Activated naive CD8-positive, alpha-beta T cell treated with anti-CD3 and anti-CD28 coated beads, Interleukin-2, amount 50 U/mL, for 24 hours (primary cell): ENCODE data around the gene ELFN2.
"Not testable (repeated sequence)": the region's sequence is repeated elsewhere in the genome, so short reads cannot be mapped to it uniquely, and the experiment has no call there.

ENCODE experiments used
- ATAC-seq: fragments of 150-1000 bp; cut with Tn5 transposase; one replicate; pipeline ENCODE4 v1.10.0; 2021
- DNase-seq: peaks from one replicate; pipeline ENCODE4 v3.0.0; 2021
- H3K27ac Mint-ChIP-seq: one replicate; pipeline ENCODE4 v1.8.0; 2021; ENCODE audit warnings: mild to moderate bottlenecking, mixed read lengths
- H3K27me3 Mint-ChIP-seq: one replicate; pipeline ENCODE4 v1.8.0; 2021; ENCODE audit warnings: mixed read lengths
- H3K36me3 Mint-ChIP-seq: one replicate; pipeline ENCODE4 v1.8.0; 2021; ENCODE audit warnings: low read depth, mixed read lengths
- H3K4me1 Mint-ChIP-seq: one replicate; pipeline ENCODE4 v1.8.0; 2021; ENCODE audit warnings: mixed read lengths
- H3K4me3 Mint-ChIP-seq: one replicate; pipeline ENCODE4 v1.8.0; 2021; ENCODE audit warnings: mild to moderate bottlenecking, moderate library complexity, mixed read lengths
- H3K9me3 Mint-ChIP-seq: one replicate; pipeline ENCODE4 v1.8.0; 2021; ENCODE audit warnings: mixed read lengths

The ELFN2 gene, protein sequence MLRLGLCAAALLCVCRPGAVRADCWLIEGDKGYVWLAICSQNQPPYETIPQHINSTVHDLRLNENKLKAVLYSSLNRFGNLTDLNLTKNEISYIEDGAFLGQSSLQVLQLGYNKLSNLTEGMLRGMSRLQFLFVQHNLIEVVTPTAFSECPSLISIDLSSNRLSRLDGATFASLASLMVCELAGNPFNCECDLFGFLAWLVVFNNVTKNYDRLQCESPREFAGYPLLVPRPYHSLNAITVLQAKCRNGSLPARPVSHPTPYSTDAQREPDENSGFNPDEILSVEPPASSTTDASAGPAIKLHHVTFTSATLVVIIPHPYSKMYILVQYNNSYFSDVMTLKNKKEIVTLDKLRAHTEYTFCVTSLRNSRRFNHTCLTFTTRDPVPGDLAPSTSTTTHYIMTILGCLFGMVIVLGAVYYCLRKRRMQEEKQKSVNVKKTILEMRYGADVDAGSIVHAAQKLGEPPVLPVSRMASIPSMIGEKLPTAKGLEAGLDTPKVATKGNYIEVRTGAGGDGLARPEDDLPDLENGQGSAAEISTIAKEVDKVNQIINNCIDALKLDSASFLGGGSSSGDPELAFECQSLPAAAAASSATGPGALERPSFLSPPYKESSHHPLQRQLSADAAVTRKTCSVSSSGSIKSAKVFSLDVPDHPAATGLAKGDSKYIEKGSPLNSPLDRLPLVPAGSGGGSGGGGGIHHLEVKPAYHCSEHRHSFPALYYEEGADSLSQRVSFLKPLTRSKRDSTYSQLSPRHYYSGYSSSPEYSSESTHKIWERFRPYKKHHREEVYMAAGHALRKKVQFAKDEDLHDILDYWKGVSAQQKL

DNA sequence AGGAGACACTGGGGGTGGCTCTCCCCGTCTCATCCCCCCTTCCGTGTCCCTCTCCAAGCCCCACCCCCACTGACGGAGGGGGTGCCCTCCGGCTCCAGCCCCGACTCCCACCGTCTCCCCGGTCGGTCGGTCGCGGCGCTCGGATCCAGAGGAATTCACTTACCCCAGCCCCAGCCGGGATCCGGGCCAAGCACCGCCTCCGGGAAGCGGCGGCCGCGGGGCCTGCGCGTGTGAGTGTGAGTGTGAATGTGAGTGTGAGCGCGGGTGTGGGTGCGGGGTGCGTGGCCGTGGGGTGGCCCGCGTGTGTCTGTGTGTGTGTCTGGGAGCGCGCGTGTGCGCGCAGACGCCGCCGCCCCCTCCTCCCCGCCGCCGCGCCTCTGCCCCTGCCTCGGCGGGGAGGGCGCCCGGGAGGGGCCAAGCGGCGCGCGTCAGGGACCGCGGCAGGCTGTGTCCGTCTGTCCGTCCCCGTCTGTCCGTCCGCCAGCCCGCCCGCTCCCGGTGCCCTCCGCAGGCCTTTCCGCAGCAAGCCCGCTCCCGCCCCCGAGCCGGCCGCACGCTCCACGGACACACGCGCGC lies at the start of gene ELFN2:
ELFN2 (minus strand) TSS at position 345 of the 576 bp plus-strand sequence. CDS start 51,945 bp downstream, outside the sequence.
- Mint-ChIP-seq H3K36me3 (no peaks in the 10 kb centered on the region), H3K4me1 (peaks cover 24% of the 10 kb centered on the region), H3K27me3 (peaks cover 63% of the 10 kb centered on the region), H3K27ac (no peak within 1 kb of the TSS), H3K4me3 (no peak within 1 kb of the TSS), H3K9me3 (no peaks in the 10 kb centered on the region)
- DNase-seq (no peak), ATAC-seq (no peak)

DNA sequence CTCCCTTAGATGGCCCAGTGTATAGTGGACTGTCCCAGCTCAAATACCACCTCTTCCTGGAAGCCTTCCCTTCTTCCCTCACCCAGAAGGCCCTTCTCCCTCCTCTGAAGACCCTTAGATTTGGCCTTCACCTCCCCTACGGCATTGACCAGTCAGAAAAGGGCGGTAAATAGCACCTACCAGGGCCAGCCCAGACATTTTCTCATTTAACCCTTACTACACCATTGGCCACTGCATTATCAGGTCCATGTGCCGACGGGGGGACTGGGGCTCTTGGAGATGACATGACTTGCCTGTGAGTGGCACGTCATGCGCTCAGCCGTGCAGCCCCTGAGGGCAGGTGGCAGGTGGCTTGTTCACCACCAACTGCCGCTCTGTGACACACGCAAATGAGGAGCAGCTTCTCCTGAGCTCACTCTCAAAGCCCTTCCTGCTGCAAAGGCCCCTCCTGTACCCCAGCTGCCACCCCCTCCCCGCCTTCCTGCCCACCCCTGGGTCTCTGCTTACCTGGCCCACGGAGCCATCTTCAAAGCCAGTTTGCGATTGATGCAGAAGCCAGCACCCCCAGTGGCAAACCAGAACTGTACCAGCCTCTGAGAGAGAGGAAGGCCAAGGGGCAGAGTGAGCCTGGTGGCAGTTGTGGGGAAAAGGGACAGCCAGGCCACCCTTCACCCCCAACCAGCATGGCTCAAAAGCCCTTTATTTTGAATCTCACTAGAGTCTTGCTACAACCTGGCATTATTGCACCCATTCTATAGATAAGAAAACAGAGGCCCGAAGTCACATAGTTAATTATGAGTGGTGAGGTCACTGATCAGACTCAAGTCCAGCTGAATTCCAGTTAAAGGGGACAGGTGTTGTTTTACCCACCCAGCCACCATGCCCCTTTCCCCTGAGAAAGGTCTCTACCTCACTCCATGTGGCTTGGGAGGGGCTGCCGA lies 49.4 kb upstream of the ELFN2 start:
- no peak for ATAC-seq
- Mint-ChIP-seq H3K4me3 (no peak overlapping the region), H3K27ac (no peak overlapping the region), H3K36me3 (peaks cover 38% of the 10 kb centered on the region), H3K9me3 (no peaks in the 10 kb centered on the region), H3K27me3 (no peaks in the 10 kb centered on the region), H3K4me1 (peaks cover 8% of the 10 kb centered on the region)
- DNase-seq = no peak

DNA sequence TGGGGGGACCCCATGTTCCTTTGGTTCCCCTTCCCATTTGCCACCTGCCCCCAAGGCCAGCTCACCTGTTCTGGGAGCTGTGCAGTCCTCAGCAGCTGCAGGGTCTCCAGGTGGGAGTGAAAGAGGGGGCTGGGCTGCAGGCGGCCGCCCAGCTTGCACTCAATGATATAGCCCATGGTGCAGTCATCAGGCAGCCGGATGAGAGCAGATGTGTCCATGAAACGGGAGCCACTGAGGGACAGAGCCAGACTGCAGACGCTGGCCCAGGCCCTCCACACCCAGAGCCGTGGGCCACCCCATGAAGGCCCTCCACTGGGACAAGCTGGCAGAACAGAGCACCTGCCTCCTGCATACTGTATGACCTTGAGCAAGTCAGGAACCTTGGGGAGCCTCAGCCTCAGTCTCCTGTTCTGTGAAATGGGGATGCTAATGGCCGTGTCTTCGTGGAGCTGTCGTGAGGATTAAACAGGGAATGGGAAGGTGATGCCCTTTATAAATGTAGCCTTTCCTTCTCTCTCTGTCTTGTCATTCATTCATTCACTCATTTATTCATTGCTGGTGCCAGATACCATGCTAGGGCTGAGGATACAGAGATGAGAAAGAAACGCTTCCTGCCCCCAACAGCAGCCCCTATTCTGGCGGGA lies 47.3 kb upstream of the ELFN2 start:
- Mint-ChIP-seq H3K27me3 (no peaks in the 10 kb centered on the region), H3K36me3 (peaks cover 40% of the 10 kb centered on the region), H3K9me3 (no peaks in the 10 kb centered on the region), H3K27ac (peak overlapping the region; percentile 3), H3K4me1 (no peaks in the 10 kb centered on the region), H3K4me3 (no peak overlapping the region)
- no peak for DNase-seq
- ATAC-seq = no peak

DNA sequence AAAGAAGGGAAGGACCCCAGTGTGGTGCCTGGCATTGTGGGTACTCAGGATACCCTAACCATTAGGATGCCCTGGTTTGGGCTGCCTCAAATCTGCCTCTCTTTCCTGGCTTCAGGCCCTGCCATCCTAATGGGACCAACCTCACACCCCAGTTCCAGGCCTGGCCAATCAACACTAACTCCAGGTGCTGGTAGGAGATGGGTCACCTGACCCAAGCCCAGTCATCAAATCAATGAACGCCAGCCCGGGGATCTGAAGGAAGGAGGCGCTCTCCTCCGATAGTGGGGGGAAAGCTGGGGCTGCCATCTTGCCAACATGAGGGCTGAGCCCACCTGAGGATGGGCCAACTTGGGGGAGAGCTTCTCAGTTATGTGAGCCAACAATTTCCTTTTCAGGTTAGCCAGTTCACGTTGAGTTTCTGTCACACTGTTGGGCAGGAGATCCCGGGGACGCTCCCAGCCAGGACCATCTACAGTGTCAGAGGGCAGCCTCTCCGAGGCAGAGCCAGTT lies 46.2 kb upstream of the ELFN2 start:
- H3K4me1 Mint-ChIP-seq = no peaks in the 10 kb centered on the region

DNA sequence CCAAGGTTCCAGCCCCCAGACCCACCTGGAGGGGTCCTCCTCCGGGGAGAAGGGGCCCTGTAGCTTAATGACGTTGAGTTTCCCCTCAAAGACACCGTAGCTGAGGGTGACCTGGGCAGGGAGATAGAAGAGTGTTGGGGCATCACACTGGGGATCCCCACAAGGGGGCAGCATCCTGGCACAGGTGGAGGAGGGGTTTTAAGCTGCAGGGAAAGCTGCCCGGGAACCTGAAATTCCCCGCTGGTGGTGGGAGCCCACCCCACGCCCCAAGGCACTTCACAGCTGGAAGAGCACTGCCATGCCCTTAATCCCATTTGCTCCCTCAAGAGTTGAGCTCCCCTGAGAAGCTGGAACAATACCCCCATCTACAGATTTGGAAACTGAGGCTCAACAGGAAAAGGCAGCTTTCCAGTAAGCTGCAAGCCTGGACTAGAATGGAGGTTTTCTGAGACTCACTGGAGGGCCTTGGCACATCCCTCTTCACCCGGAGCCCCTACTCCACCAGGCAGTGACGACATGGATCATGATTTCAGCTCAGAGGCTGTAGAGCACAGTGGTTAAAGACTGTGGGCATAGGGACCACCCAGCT lies 45.2 kb upstream of the ELFN2 start:
- Mint-ChIP-seq H3K27ac (no peak overlapping the region), H3K9me3 (no peaks in the 10 kb centered on the region), H3K4me1 (no peaks in the 10 kb centered on the region), H3K4me3 (no peak overlapping the region), H3K27me3 (no peaks in the 10 kb centered on the region), H3K36me3 (peaks cover 45% of the 10 kb centered on the region)
- no peak for ATAC-seq
- DNase-seq = peak; percentile 46

More for the DNA sequence above, 46.2 kb upstream of the ELFN2 start:
- no peak overlapping the region for H3K27ac Mint-ChIP-seq
- peaks cover 40% of the 10 kb centered on the region for H3K36me3 Mint-ChIP-seq
- DNase-seq (no peak), ATAC-seq (no peak)
- no peak overlapping the region for H3K4me3 Mint-ChIP-seq
- H3K9me3 Mint-ChIP-seq = no peaks in the 10 kb centered on the region
- H3K27me3 Mint-ChIP-seq = no peaks in the 10 kb centered on the region

DNA sequence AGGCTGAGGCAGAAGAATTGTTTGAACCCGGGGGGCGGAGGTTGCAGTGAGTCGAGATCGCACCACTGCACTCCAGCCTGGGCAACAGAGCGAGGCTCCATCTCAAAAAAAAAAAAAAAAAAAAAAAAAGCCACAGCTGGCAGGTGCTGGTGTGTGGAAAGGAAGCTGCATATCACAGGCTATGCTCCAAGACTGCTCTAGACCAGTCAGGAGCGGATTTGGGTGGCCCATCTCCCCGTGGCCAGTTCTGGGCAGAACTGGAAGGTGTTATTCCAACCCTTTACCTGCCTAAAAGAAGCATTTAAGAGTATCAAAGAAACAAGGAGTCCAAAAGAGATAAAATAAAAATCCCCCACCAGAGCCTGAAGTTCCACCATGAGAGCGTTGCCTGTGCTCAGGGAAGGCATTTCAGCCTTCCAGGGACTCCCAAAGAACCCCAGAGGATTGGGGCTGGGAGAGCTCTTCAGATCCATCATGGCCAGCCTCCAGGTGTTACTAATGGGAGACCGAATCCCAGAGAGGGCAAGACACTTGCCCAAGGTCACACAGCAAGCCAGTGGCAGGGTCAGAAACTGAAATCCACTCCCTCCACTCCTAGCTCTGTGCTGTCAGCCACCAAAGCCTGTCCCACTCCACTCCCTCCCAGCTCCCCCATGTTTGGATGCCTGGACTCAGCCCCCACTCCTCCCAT lies 44.6 kb upstream of the ELFN2 start:
- no peak for ATAC-seq
- no peaks in the 10 kb centered on the region for H3K9me3 Mint-ChIP-seq
- H3K27me3 Mint-ChIP-seq = no peaks in the 10 kb centered on the region
- no peak for DNase-seq
- no peak overlapping the region for H3K4me3 Mint-ChIP-seq
- H3K4me1 Mint-ChIP-seq = no peaks in the 10 kb centered on the region
- no peak overlapping the region for H3K27ac Mint-ChIP-seq
- H3K36me3 Mint-ChIP-seq = peaks cover 40% of the 10 kb centered on the region

DNA sequence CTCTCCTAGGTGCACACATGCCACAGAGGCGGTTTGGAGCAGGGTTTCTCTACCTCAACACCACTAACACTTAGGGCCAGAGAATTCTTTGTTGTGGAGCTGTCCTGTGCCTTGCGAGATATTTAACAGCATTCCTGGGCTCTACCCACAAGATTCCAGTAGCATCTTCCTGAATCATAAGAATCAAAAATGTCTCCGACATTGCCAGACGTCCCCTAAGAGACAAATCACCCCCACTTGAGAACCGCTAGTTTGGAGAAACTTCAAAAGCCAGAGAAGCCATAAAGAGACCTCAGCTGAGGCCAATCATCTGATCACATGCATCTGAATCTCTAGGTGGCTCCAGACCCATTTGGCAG lies 42.8 kb upstream of the ELFN2 start:
- ATAC-seq (no peak), DNase-seq (no peak)
- Mint-ChIP-seq H3K4me1 (peaks cover 2% of the 10 kb centered on the region), H3K4me3 (no peak overlapping the region), H3K27ac (no peak overlapping the region), H3K27me3 (no peaks in the 10 kb centered on the region), H3K9me3 (no peaks in the 10 kb centered on the region), H3K36me3 (peaks cover 49% of the 10 kb centered on the region)

DNA sequence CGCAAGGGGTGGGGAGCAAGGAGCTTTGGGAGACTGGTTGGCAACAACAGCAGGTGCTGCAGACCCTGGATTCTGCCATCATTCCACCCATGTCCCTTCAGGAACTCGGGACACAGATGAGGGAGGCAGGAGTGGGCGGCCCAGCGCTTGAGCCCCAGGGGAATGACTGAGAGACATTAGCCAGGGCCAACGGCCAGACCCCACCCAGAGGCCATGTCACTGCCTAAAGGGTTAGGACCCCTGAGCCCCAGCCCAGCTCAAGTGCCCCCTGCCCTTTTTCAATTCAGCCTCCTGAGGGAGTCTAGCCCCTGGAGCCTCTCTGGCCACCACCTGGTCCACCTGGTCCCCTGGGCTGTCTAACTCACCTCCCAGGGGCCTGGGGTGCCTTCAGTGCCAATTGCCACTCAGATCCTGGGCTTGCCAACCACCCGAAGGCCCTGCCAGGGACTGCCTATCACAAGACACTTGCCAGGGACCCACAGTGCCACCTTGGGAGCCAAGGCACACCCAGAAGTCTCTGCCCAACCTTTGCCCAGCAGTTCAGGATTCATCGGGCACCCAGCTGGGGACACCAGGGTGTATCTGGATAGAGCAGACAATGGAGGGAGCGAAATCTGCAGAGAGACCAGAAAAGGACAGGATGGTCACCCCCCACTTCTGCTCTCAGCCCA lies 42.3 kb upstream of the ELFN2 start:
- no peak overlapping the region for H3K4me3 Mint-ChIP-seq
- H3K27ac Mint-ChIP-seq = no peak overlapping the region
- no peaks in the 10 kb centered on the region for H3K27me3 Mint-ChIP-seq
- peaks cover 5% of the 10 kb centered on the region for H3K4me1 Mint-ChIP-seq
- DNase-seq (no peak), ATAC-seq (no peak)
- H3K9me3 Mint-ChIP-seq = no peaks in the 10 kb centered on the region
- peaks cover 45% of the 10 kb centered on the region for H3K36me3 Mint-ChIP-seq

DNA sequence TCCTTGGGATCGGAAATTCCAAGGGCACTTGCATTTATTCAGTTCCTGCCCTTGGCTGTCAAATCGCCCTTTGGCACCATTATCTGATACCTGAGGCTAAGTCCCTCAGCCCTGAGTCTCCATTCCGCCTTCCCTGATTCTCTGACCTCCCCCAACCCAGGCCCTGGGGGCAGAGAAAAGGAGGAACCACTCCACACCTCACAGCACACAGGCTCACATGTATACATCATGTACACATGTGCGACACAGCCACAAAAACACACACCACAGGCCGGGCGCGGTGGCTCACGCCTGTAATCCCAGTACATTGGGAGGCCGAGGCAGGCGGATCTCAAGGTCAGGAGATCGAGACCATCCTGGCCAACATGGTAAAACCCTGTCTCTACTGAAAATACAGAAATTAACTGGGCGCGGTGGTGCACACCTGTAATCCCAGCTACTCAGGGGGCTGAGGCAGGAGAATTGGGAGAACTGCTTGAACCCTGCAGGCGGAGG lies 41.0 kb upstream of the ELFN2 start:
- H3K36me3 Mint-ChIP-seq = peaks cover 41% of the 10 kb centered on the region
- ATAC-seq, H3K4me1 Mint-ChIP-seq, H3K27ac Mint-ChIP-seq, H3K4me3 Mint-ChIP-seq, H3K27me3 Mint-ChIP-seq, H3K9me3 Mint-ChIP-seq, DNase-seq: not testable (repeated sequence)

DNA sequence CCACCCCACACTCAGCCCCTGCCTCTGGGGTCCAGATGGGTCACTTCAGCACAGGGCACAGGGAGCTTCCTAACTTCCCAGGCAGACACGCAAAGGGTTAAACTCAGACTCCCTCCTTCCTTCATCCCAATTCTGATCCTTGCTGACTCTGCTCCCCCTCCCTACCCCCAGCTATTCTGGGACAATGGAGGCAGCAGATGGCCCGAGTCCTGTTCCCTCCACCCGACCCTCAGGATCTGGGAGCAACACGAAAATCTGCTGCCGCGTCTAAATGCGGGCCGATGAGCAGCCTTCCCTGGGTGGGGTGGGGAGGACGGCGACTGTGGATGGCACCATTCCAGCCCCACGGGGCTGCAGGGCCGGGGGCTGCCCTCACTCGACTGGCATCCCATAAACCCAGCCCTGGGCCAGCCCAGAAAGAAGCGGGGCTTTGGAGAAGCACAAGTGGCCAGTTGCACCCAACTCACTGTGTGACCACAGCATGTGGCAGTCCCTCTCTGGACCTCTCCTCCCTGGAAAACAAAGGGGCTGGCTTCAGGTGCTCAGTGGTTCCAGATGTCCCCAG lies 40.2 kb upstream of the ELFN2 start:
- DNase-seq (no peak), ATAC-seq (no peak)
- no peaks in the 10 kb centered on the region for H3K9me3 Mint-ChIP-seq
- H3K27me3 Mint-ChIP-seq = no peaks in the 10 kb centered on the region
- H3K4me1 Mint-ChIP-seq = peaks cover 6% of the 10 kb centered on the region
- peaks cover 36% of the 10 kb centered on the region for H3K36me3 Mint-ChIP-seq
- H3K4me3 Mint-ChIP-seq = no peak overlapping the region
- H3K27ac Mint-ChIP-seq = no peak overlapping the region

DNA sequence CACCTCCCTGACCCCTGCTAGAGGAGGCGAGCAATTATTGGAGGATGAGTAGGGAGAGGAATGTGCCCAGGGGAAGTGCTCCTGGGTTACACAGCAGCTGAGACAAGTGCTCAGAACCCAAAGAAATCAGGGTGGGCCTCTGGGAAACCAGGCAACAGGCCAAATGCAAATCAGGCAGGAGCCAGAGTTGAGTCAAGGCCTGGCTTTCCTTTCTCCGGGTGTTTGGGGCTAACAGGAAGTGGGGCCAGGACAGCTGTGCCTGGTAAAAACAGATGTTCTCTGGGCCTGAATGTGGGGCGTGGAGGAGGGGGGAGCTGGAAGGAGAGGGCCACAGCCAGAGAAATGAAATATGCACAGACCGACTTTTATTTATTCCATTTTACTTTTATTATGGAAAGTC lies 36.9 kb upstream of the ELFN2 start:
- no peak overlapping the region for H3K27ac Mint-ChIP-seq
- no peak overlapping the region for H3K4me3 Mint-ChIP-seq
- no peak for ATAC-seq
- no peaks in the 10 kb centered on the region for H3K27me3 Mint-ChIP-seq
- DNase-seq = no peak
- H3K4me1 Mint-ChIP-seq = peaks cover 6% of the 10 kb centered on the region
- no peaks in the 10 kb centered on the region for H3K9me3 Mint-ChIP-seq
- H3K36me3 Mint-ChIP-seq = peaks cover 26% of the 10 kb centered on the region

DNA sequence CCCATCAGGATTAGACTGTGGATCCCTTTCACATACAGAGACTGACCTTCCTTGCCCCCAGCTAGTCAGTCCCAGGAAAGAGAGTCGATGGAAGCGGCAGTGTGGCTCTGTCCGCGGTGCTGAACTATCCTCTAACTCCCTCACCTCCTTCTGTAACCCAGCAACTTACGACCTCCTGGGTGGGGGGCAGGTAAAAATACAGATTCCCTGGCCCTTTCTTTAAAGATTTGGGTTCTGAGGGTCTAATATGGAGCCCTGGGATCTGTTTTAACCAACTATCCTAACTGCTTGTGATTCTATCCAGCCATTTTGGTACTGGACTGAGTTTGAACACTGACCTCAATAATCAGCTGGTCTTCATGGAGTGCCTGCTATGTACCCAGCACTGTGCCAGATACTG lies 35.7 kb upstream of the ELFN2 start:
- ATAC-seq = no peak
- Mint-ChIP-seq H3K27ac (no peak overlapping the region), H3K4me1 (peaks cover 6% of the 10 kb centered on the region), H3K4me3 (no peak overlapping the region), H3K9me3 (no peaks in the 10 kb centered on the region), H3K27me3 (no peaks in the 10 kb centered on the region), H3K36me3 (peaks cover 19% of the 10 kb centered on the region)
- DNase-seq = no peak
